GM23338 (cell line): ENCODE measurements around the gene LNX2. TPM values are rescaled to one million over a fixed set of nuclear protein-coding genes. Genes with fewer than 3 reads are reported as not detected.

Experiments
- ATAC-seq: fragments of 200-7000 bp; cut with Tn5 transposase; 3 replicates; pipeline ENCODE4 v1.9.1; 2020
- DNase-seq: peaks from one replicate; pipeline ENCODE4 v3.0.0-alpha.2; 2015; ENCODE audit warnings: low spot score
- H2AFZ ChIP-seq: fragments of 200-600 bp; sonication (generic); 2 replicates; pipeline ENCODE4 v1.8.0; 2016; ENCODE audit warnings: antibody characterized with exemption, mild to moderate bottlenecking, moderate library complexity
- H3F3A ChIP-seq: fragments of 200-600 bp; sonication (generic); replicated peaks from 2 replicates; pipeline ENCODE4 v1.8.0; 2017; ENCODE audit warnings: antibody characterized with exemption, mixed run types, low read depth
- H3K27ac ChIP-seq: fragments of 200-600 bp; sonication (generic); 2 replicates; pipeline ENCODE4 v1.6.1; 2016; ENCODE audit warnings: low read depth
- H3K27me3 ChIP-seq: fragments of 200-600 bp; sonication (generic); 2 replicates; pipeline ENCODE4 v1.8.0; 2016; ENCODE audit warnings: mild to moderate bottlenecking, mixed run types, moderate library complexity; ENCODE audit not compliant: insufficient read depth
- H3K36me3 ChIP-seq: fragments of 200-600 bp; sonication (generic); 2 replicates; pipeline ENCODE4 v1.8.0; 2016; ENCODE audit warnings: mild to moderate bottlenecking; ENCODE audit not compliant: insufficient read depth
- H3K4me1 ChIP-seq: fragments of 200-600 bp; sonication (generic); 2 replicates; pipeline ENCODE4 v1.8.0; 2016; ENCODE audit warnings: mild to moderate bottlenecking, moderate library complexity; ENCODE audit not compliant: insufficient read depth
- H3K4me2 ChIP-seq: fragments of 200-600 bp; sonication (generic); 2 replicates; pipeline ENCODE4 v1.7.1; 2017; ENCODE audit warnings: mixed run types
- H3K4me3 ChIP-seq: fragments of 200-600 bp; sonication (generic); 2 replicates; pipeline ENCODE4 v1.6.1; 2016; ENCODE audit warnings: mixed run types
- H3K79me2 ChIP-seq: fragments of 200-600 bp; sonication (generic); replicated peaks from 2 replicates; pipeline ENCODE4 v1.8.0; 2017; ENCODE audit warnings: mild to moderate bottlenecking; ENCODE audit not compliant: insufficient read depth
- H3K9me2 ChIP-seq: fragments of 200-600 bp; sonication (generic); 2 replicates; pipeline ENCODE4 v1.8.0; 2017; ENCODE audit not compliant: insufficient read depth
- H4K20me1 ChIP-seq: fragments of 200-600 bp; sonication (generic); replicated peaks from 2 replicates; pipeline ENCODE4 v1.8.0; 2017; ENCODE audit warnings: mild to moderate bottlenecking; ENCODE audit not compliant: insufficient read depth
- H3K27ac Mint-ChIP-seq: 2 replicates; pipeline ENCODE4 v1.8.0; 2020; ENCODE audit warnings: inconsistent platforms, mild to moderate bottlenecking, moderate library complexity, mixed read lengths
- H3K27me3 Mint-ChIP-seq: 3 replicates; pipeline ENCODE4 v1.8.0; 2022; ENCODE audit warnings: low read depth, mild to moderate bottlenecking, moderate library complexity, mixed read lengths, inconsistent platforms; ENCODE audit not compliant: insufficient read depth, poor library complexity
- H3K36me3 Mint-ChIP-seq: 3 replicates; pipeline ENCODE4 v1.8.0; 2021; ENCODE audit warnings: low read depth, mild to moderate bottlenecking, inconsistent platforms, moderate library complexity, mixed read lengths
- H3K4me1 Mint-ChIP-seq: 3 replicates; pipeline ENCODE4 v1.8.0; 2020; ENCODE audit warnings: mild to moderate bottlenecking, inconsistent platforms, mixed read lengths
- H3K4me3 Mint-ChIP-seq: 3 replicates; pipeline ENCODE4 v1.8.0; 2021; ENCODE audit warnings: moderate library complexity, mild to moderate bottlenecking, inconsistent platforms, mixed read lengths
- H3K9me3 Mint-ChIP-seq: 3 replicates; pipeline ENCODE4 v1.8.0; 2020; ENCODE audit warnings: moderate library complexity, mild to moderate bottlenecking, inconsistent platforms, mixed read lengths
- CTCF ChIP-seq, 2 experiments: fragments of 200-600 bp in 1 of 2; sonication (generic) in 1 of 2; conservative IDR thresholded peaks; 2 replicates each; pipeline versions ENCODE4 v1.5.1 to v1.6.1; 2016 to 2017; ENCODE audit warnings: antibody characterized with exemption in 2 of 2, low read depth in 2 of 2, mild to moderate bottlenecking in 2 of 2, moderate library complexity in 1 of 2
- ETS1 ChIP-seq: IDR thresholded peaks from 2 replicates; pipeline ENCODE4 v1.6.1; 2016; ENCODE audit warnings: antibody characterized with exemption
- JUNB ChIP-seq: IDR thresholded peaks from one replicate; pipeline ENCODE4 v1.6.1; 2016; ENCODE audit warnings: antibody characterized with exemption; ENCODE audit not compliant: unreplicated experiment
- NANOG ChIP-seq: IDR thresholded peaks from 2 replicates; pipeline ENCODE4 v1.6.1; 2016; ENCODE audit warnings: antibody characterized with exemption, borderline replicate concordance
- REST ChIP-seq: IDR thresholded peaks from one replicate; pipeline ENCODE4 v1.6.1; 2018; ENCODE audit warnings: antibody characterized with exemption; ENCODE audit not compliant: unreplicated experiment
- STAT1 ChIP-seq: IDR thresholded peaks from one replicate; pipeline ENCODE4 v1.6.1; 2016; ENCODE audit warnings: antibody characterized with exemption; ENCODE audit not compliant: unreplicated experiment
- ZNF462 ChIP-seq: fragments of 250-450 bp; sonication (Bioruptor Pico); IDR thresholded peaks from 2 replicates; pipeline ENCODE4 v1.5.0; 2020; ENCODE audit warnings: mild to moderate bottlenecking, moderate library complexity
- polyA plus RNA-seq: library from polyadenylated mRNA; unstranded; fragments of >200 nt; fragmentation: Nextera tagmentation; extraction: Ambion mirVana; gene quantifications from 2 replicates; pipeline ENCODE4 v1.2.1, GENCODE V29; 2016
- total RNA-seq: library from RNA; depleted of rRNA; stranded (reverse); fragments of >200 nt; shearing (Covaris generic); gene quantifications from 2 replicates; pipeline ENCODE4 v1.2.3, GENCODE V29; 2014

LNX2 gene
- total and polyA plus RNA-seq, 2 experiments from 2014 or later = 3.7 to 18.0 TPM

GRCh38 chr13:27526516-27526915, 93.8 kb downstream of the LNX2 start:
- no peak overlapping the region for H3K27ac Mint-ChIP-seq
- Histone ChIP-seq H3K4me3 (no peak overlapping the region), H3K36me3 (no peaks in the 10 kb centered on the region), H4K20me1 (no peaks in the 10 kb centered on the region), H2AFZ (no peak overlapping the region), H3K4me1 (no peaks in the 10 kb centered on the region), H3K27ac (no peak overlapping the region), H3K4me2 (no peak overlapping the region), H3F3A (no peaks in the 10 kb centered on the region), H3K27me3 (no peaks in the 10 kb centered on the region), H3K79me2 (no peaks in the 10 kb centered on the region), H3K9me2 (no peaks in the 10 kb centered on the region)
- DNase-seq (no peak), ATAC-seq (no peak)
- peaks cover 11% of the 10 kb centered on the region for H3K9me3 Mint-ChIP-seq
- no peak overlapping the region for H3K4me3 Mint-ChIP-seq
- H3K4me1 Mint-ChIP-seq = peaks cover 3% of the 10 kb centered on the region; the same call in 1 of the 3 replicates
- H3K36me3 Mint-ChIP-seq = peaks cover 3% of the 10 kb centered on the region; the same call in 1 of the 3 replicates
- TF ChIP-seq NANOG (no peak), STAT1 (no peak)
- H3K27me3 Mint-ChIP-seq = peaks cover 2% of the 10 kb centered on the region

- peaks cover 3% of the 10 kb centered on the region; the same call in 1 of the 3 replicates for H3K36me3 Mint-ChIP-seq
- H3K27me3 ChIP-seq = no peaks in the 10 kb centered on the region
- H3F3A ChIP-seq = no peaks in the 10 kb centered on the region
- no peak overlapping the region for H3K4me2 ChIP-seq
- 0 out of 2 replicates have a peak overlapping the region, but pooled peaks have one; percentile 10 for H2AFZ ChIP-seq
- no peaks in the 10 kb centered on the region for H4K20me1 ChIP-seq
- H3K4me3 Mint-ChIP-seq = no peak overlapping the region
- peaks cover 3% of the 10 kb centered on the region; the same call in 1 of the 3 replicates for H3K4me1 Mint-ChIP-seq
- ATAC-seq = no peak
- peaks cover 11% of the 10 kb centered on the region for H3K9me3 Mint-ChIP-seq
- no peak overlapping the region for H3K27ac Mint-ChIP-seq
- no peak for DNase-seq
- peaks cover 2% of the 10 kb centered on the region for H3K27me3 Mint-ChIP-seq
- no peak overlapping the region for H3K4me3 ChIP-seq
- no peaks in the 10 kb centered on the region for H3K79me2 ChIP-seq
- no peaks in the 10 kb centered on the region for H3K4me1 ChIP-seq
- no peaks in the 10 kb centered on the region for H3K9me2 ChIP-seq
- no peak overlapping the region for H3K27ac ChIP-seq
- no peaks in the 10 kb centered on the region for H3K36me3 ChIP-seq
- TF ChIP-seq JUNB = no peak
- no peak for TF ChIP-seq REST
- no peak for TF ChIP-seq CTCF (conservative IDR thresholded peaks at IDR 0.05; ENCODE audit: low read depth in 2 of 2)
- no peak for TF ChIP-seq ETS1
- TF ChIP-seq ZNF462 (CRISPR knock-in tag) = no peak
Observed at GRCh38 chr13:27524981-27525975, 95.1 kb downstream of the LNX2 start.
